Endothelial cell of umbilical vein (primary cell): ENCODE measurements around the gene BZW1.

Experiments
- CTCF ChIP-seq, 2 donors: IDR thresholded peaks; 1 replicate in 1 of 2; 2 replicates in 1 of 2; pipeline ENCODE4 v1.5.1; 2011; ENCODE audit warnings: low read length in 2 of 2, mild to moderate bottlenecking in 2 of 2, moderate library complexity in 2 of 2, control low read depth in 1 of 2, inconsistent platforms in 1 of 2, low read depth in 1 of 2; ENCODE audit not compliant: insufficient read depth in 1 of 2; ENCODE audit errors: extremely low read depth in 1 of 2
- EZH2 ChIP-seq: IDR thresholded peaks from 2 replicates; pipeline ENCODE4 v1.6.1; 2012; ENCODE audit warnings: borderline replicate concordance, low read depth, mild to moderate bottlenecking, moderate library complexity, low read length, inconsistent platforms; ENCODE audit not compliant: severe bottlenecking
- JUN ChIP-seq: IDR thresholded peaks from 2 replicates; pipeline ENCODE4 v1.6.1; 2011; ENCODE audit warnings: borderline replicate concordance, low read depth; ENCODE audit not compliant: insufficient read length, insufficient read depth
- MAX ChIP-seq: IDR thresholded peaks from 2 replicates; pipeline ENCODE4 v1.6.1; 2011; ENCODE audit not compliant: insufficient read depth, insufficient read length
- MYC ChIP-seq: IDR thresholded peaks from one replicate; pipeline ENCODE4 v1.6.1; 2011; ENCODE audit warnings: mild to moderate bottlenecking, low read depth, low read length
- POLR2A ChIP-seq: IDR thresholded peaks from 2 replicates; pipeline ENCODE4 v1.6.1; 2012; ENCODE audit warnings: low read depth, mild to moderate bottlenecking, control low read depth, low read length
- POLR2AphosphoS5 ChIP-seq: IDR thresholded peaks from 2 replicates; pipeline ENCODE4 v1.6.1; 2012; ENCODE audit warnings: low read depth, mild to moderate bottlenecking, control low read depth, low read length, moderate library complexity; ENCODE audit not compliant: insufficient read depth

- no peak for TF ChIP-seq CTCF (IDR thresholded peaks at IDR 0.05; ENCODE audit: extremely low read depth in 1 of 2, insufficient read depth in 1 of 2, low read depth in 1 of 2, low read length in 2 of 2)
- no peak for TF ChIP-seq POLR2AphosphoS5
- no peak for TF ChIP-seq POLR2A
- TF ChIP-seq MAX: no peak
- TF ChIP-seq MYC: no peak
- no peak for TF ChIP-seq JUN
- TF ChIP-seq EZH2: no peak
Measured at GRCh38 chr2:200834701-200835100, 23.0 kb downstream of the BZW1 start.
